GM06990 (cell line): Measurements from ENCODE around the gene LARGE1.
A peak's percentile ranks its signal among the peaks of the same experiment; 100 is the strongest.

Source experiments
- DNase-seq: peaks from one replicate; pipeline ENCODE4 v3.0.0-alpha.2; 2011; ENCODE audit not compliant: insufficient read length; ENCODE audit errors: extremely low read depth
- H3K27me3 ChIP-seq: replicated peaks from 2 replicates; pipeline ENCODE4 v1.6.0; 2011; ENCODE audit warnings: low read length; ENCODE audit not compliant: control insufficient read depth, insufficient read depth
- H3K36me3 ChIP-seq: 2 replicates; pipeline ENCODE4 v1.5.1; 2011; ENCODE audit warnings: low read length; ENCODE audit not compliant: control insufficient read depth, insufficient read depth
- H3K4me3 ChIP-seq: replicated peaks from 2 replicates; pipeline ENCODE4 v1.5.1; 2011; ENCODE audit warnings: low read depth, mild to moderate bottlenecking, control low read depth, low read length
- CTCF ChIP-seq: IDR thresholded peaks from 2 replicates; pipeline ENCODE4 v1.5.1; 2011; ENCODE audit warnings: low read length, control low read depth, mild to moderate bottlenecking, inconsistent platforms; ENCODE audit not compliant: insufficient read depth, poor library complexity, severe bottlenecking

Gene LARGE1

GRCh38 chr22:33271390-33272161, 648.7 kb downstream of the LARGE1 start:
- Histone ChIP-seq H3K4me3 (no peak overlapping the region; the same call in 1 of the 2 replicates), H3K36me3 (no peaks in the 10 kb centered on the region), H3K27me3 (no peaks in the 10 kb centered on the region)
- DNase-seq = peak; percentile 82
- TF ChIP-seq CTCF = no peak

- no peak for DNase-seq
- H3K27me3 ChIP-seq = no peaks in the 10 kb centered on the region
- no peaks in the 10 kb centered on the region for H3K36me3 ChIP-seq
- no peak overlapping the region for H3K4me3 ChIP-seq
- TF ChIP-seq CTCF = no peak
Measured at GRCh38 chr22:33270596-33270995, 649.7 kb downstream of the LARGE1 start.

GRCh38 chr22:33261699-33262098, 658.6 kb downstream of the LARGE1 start:
- TF ChIP-seq CTCF = no peak
- no peak overlapping the region for H3K4me3 ChIP-seq
- no peak for DNase-seq
- no peaks in the 10 kb centered on the region for H3K27me3 ChIP-seq
- H3K36me3 ChIP-seq = no peaks in the 10 kb centered on the region

- no peak for TF ChIP-seq CTCF
- Histone ChIP-seq H3K27me3 (no peaks in the 10 kb centered on the region), H3K4me3 (no peak overlapping the region), H3K36me3 (no peaks in the 10 kb centered on the region)
- no peak for DNase-seq
Measured at GRCh38 chr22:33260498-33260897, 659.8 kb downstream of the LARGE1 start.

- no peaks in the 10 kb centered on the region for H3K36me3 ChIP-seq
- no peak for TF ChIP-seq CTCF
- H3K4me3 ChIP-seq = no peak overlapping the region
- no peak for DNase-seq
- no peaks in the 10 kb centered on the region for H3K27me3 ChIP-seq
Measured at GRCh38 chr22:33255791-33256190, 664.5 kb downstream of the LARGE1 start.

GRCh38 chr22:33248948-33249347, 671.3 kb downstream of the LARGE1 start:
- DNase-seq = no peak
- Histone ChIP-seq H3K36me3 (no peaks in the 10 kb centered on the region), H3K27me3 (no peaks in the 10 kb centered on the region), H3K4me3 (no peak overlapping the region)
- no peak for TF ChIP-seq CTCF
